ENCODE measurements around the gene TMED3.
A peak's percentile ranks its signal among the peaks of the same experiment; 100 is the strongest.

The TMED3 gene

GRCh38 chr15:79310985-79311900 is at the start of gene TMED3:
TMED3 (plus strand) TSS chr15:79311112; CDS start chr15:79311250, 138 bp downstream.
- peak; percentile 85 for DNase-seq

DNA sequence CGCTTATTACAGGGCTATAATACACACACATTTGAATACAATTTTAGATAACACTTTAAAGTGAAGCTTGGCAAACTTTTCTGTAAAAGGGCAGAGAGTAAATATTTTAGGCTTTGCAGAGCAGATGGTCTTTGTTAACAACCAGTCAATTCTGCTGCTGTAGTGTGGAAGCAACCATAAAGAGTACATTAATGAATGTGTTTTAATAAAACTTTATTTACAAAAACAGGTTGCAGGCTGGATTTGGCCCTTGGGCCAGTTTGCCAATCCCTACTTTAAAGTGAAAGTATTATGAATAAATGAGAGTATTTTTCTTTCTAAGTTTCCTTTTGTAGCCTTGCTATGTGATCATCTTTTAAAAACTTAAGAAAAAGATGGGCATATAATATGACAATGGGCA is 49.1 kb upstream of the TMED3 start:
- DNase-seq, result no peak

DNA sequence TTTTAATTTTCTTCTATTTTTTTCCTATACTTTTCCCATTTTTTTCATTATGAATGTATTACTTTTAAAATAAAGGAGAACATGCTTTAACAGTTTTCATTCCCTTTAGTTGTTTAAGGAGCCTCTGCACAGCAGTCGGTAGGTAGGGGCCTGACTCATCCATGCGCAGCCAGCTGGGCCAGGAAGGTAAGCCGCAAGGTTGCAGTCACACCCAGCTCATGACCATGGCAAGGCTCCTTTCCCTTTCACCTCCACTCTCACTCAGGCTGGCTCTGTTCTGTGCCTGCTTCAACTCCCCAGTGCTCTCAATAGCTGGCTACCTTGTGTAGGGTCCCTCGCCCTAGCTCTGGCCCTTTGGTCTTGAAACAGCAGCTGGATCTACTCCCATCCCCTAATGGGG is 45.7 kb upstream of the TMED3 start:
- no peak for DNase-seq

DNA sequence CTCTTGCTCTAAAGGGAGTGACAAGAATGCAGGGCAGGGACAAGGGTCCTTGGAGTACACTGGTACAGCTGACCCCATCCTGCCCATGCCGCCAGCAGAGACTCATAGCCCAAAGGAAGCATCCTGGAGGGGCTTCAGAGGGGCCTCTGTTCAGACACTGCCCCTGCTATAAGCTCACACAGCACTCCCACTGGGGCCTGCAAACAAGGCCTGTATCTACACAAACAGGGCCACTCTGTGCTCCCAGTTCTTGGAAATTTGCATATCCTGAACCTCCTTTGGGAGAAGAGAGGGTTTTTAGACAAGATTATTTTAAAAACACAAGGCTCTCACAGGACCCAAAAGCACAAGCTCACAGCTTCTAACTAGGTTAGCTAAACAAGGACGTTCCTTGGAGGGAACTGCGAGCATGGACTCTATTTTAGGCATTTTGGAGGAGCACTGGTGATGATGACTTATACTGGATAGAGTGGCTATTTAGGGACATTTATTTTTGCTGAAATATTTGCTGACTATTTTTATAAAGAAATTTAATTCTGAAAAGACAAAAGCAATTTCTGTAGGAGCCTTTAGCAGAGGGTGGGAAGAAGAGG is 44.8 kb upstream of the TMED3 start:
- DNase-seq, result no peak

GRCh38 chr15:79282371-79283251 is 28.3 kb upstream of the TMED3 start, which contains the start of gene ANKRD34C:
ANKRD34C (plus strand) TSS chr15:79282722; CDS start chr15:79293285, 10,563 bp downstream.
- DNase-seq, result no peak

GRCh38 chr15:79283252-79284048 is 27.5 kb upstream of the TMED3 start:
- DNase-seq, result peak; percentile 3

- DNase-seq, result no peak
Observed at GRCh38 chr15:79290642-79291275, 20.2 kb upstream of the TMED3 start.

GRCh38 chr15:79292011-79292410 is 18.9 kb upstream of the TMED3 start:
- no peak for DNase-seq

GRCh38 chr15:79294075-79294474 is 16.8 kb upstream of the TMED3 start:
- DNase-seq, result no peak

- DNase-seq, result no peak
Observed at GRCh38 chr15:79296583-79296982, 14.3 kb upstream of the TMED3 start.

DNA sequence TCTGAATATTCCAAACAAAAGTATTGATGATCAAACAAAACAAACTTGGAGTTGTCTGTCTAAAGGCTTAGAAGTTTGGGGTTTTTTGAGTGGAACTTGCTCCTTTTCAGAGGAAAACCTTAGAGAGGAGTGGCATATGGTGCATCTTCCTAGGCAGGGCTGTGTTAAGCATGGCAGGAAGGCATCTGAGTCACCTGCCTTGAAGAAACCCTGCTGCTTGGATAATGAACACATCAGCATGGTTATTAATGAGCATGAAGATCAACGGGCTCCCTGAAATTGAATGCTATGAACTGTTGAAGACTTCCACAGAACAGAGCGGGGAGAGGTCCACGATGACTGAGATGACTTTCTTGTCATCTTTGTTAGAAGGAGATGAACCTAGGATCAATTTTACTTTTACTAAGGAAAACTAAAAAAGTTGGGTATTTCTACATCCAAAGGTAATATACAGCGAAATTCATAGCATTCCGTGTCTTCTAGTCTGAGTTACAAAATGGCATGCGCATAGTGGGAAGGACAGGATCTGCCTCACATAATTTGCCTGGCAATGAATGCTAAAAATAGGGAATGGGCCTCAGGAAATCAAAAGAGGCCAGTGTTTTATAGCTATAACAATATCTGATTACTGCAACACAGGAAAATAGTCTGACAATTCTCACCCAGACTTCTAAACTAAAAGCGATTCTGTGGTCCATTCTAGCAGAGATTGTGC is 11.6 kb upstream of the TMED3 start:
- DNase-seq, result no peak

DNA sequence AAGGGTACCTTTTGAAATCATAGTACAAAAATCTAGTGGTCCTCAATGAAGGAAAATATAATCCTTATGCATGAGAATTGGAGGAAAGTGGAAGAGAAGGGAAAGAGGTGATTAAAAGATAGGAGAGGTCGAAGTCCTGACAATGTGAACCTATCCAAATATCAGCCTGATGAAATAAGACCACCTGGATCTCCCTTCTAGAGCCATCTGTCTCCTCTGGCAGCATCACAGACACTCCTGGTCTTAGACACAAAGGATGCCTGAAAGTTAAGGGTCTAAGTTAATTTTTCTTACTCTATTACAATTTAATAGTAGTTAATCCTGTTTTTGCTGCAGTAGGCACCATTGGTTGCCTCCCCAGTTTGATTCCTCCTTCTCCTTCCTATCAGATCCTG is 11.1 kb upstream of the TMED3 start:
- DNase-seq, result no peak

- no peak for DNase-seq
Observed at GRCh38 chr15:79307251-79307650, 3.7 kb upstream of the TMED3 start.

- DNase-seq, result no peak
Observed at GRCh38 chr15:79308874-79309273, 2.0 kb upstream of the TMED3 start.

- no peak for DNase-seq
Observed at GRCh38 chr15:79310612-79310984, 314 bp upstream of the TMED3 start.

DNA sequence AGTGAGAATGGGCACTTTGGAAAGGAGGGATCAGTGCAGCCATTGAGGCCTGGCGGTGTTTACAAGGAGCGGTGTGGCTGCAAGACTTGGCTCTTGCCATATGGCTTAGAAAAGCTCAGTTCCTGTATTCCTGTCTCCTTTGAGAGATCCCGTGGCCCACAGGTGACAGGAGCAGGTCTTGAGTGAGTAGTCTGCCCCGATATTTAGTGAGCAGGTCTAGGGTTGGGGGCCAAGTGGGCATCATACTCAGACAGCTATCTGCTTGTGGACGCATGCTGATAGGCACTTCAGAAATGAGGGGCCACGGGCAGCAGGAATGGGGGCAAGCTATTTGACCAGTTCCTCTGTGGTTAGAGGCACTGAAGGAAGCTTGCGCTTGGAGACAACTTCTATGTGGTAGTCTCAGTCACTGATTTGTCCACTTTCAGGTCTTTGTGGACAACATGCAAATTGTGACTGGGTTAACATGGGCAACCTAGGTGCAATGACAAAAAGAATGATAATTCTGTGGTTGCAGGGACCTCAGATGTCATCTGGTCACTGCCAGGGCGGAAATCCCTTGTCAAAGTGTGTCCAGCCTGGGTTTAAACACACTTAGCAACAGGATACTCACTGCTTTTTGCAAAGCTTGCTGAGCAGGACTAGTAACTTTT is 1.1 kb downstream of the TMED3 start:
- no peak for DNase-seq

DNA sequence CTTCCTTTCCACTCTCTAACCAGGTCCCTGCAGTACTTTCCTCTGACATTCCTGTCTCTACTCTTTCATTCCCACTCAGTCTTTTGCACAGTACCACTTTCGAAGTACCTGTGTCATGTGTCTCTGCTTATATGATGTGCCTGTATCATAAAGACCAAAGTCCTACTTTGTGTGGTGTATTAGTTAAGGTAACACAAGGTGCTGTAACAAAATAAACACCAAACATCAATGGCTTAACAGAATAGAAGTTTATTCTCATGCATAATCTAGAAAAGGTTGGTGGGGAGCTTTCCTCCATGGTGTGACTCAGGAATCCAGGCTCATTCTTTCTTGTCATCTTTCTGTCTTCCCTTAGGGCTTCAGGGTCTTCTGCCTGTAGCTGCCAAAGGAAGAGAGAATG is 3.3 kb downstream of the TMED3 start:
- DNase-seq, result no peak

DNA sequence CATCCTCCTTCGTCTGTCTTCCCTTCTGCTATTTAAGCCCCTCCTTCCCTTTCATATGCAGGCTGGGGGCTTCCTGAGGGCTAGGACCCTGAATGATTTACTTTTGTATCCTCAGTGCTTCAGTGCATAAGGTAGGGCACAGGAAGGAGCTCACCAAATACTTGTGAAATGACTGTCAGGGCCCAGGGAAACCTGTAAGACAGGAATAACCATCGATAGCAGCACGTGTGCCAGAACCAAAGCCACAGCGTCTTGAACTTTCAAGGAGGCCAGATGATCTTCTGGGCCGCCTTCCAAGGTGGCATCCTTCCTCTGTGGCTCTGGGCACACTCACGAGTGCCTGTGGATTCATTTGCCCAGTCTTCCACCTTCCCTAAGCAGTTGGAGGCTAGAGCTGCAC is 3.9 kb downstream of the TMED3 start:
- DNase-seq, result no peak

- DNase-seq, result no peak
Observed at GRCh38 chr15:79315623-79316328, 4.9 kb downstream of the TMED3 start.

DNA sequence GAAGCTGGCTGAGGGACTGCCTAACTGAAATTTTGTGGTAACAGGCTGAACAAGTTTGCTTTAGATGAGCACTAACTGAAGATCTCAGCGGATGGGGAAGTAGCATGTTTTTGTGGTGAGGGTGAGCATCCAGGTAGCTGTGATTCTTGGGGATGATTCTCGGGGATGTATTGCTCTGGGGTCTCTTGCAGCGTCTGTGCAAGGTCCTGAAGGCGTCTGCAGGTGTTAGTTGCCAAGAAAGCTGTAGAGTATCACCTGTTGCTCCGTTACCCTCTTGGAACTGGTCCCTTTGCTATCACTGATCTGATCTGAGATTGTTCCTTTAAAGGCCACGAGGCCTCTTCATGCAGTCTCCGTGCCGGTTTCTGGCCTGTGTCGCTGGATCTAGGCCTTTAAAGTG is 6.0 kb downstream of the TMED3 start:
- DNase-seq, result no peak

Measured in CD4-positive, alpha-beta T cell treated with Interleukin-21 for 1 hour (primary cell).